DMS 273 treated with DMSO at 0.1 percent for 48 hours (cell line): ENCODE results near the gene ITGA5.

Source experiments
- DNase-seq: peaks from one replicate; lab custom pipeline; 2025; lab: John Stamatoyannopoulos, UW

The ITGA5 gene

DNA sequence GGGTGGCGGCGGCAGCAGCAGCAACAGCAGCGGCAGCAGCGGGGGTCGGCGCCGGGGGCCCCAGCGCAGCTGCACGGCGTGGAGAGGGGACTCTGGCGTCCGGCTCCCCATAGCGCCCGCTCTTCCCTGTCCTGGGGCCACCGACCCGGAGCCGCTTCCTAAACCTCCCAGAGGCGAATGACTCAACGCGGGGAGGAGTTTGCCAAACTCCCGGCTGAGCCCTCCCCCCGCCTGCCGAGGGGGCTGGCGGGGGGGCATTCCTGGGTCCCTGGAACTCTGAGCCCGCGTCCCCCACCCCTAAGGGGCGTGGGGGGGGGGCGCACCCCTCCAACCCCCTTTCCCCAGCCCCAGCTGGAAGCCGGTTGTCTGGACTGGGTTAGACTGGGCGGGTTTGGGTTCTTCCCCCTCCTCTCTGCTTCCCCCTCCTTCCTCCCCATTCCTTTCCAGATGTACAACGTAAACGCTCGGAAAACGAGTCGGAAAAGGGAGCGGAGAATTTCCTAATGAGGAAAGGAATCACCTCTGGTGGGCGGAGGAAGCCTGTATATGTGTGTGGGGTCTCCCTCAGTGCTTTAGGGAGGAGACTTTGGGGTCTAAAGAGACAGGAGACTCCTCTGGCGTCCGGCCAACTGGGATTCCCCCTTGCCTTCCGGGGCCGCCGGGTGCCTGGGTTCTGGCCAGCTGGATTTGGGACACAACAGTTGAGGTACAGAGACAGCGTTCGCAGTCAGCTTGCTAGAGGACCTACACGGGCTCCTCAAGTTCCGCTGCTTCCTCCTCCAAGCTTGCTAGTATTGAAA, at the start of gene ITGA5:
TSS of gene ITGA5 (minus strand) at position 179 of the 800 bp plus-strand sequence. CDS start at position 111, 68 bp downstream.
- DNase-seq: no peak

DNA sequence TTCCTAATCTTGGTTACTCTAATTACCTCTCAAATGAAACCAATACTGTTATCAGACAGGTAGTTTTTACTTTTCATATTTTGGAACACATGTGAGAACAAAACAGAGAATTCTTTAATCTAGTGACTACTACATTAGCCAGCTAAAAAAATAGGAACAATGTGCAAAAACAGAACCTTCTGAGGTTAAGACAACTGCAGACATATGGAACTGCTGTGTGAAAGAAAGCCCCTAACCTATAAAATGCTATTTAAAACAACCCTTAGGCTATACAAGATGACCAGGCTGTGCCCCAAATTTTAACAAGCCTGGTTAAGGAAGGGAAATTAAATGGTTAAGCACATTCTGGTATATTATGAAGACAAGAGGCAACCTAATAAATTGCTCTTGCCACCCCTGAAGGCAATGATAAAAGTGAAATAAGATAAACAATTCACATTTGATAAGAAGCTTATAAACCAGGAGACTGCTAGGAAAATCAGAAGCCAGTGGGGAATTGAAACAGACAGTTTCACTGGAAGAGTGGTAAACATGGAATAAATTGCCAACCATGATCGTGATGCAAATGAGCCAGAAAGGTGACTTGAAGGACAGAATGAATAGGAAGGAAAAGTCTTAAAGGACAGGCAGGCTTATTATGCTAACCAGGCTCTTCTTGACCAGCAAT, 46.9 kb upstream of the ITGA5 start:
- no peak for DNase-seq

DNA sequence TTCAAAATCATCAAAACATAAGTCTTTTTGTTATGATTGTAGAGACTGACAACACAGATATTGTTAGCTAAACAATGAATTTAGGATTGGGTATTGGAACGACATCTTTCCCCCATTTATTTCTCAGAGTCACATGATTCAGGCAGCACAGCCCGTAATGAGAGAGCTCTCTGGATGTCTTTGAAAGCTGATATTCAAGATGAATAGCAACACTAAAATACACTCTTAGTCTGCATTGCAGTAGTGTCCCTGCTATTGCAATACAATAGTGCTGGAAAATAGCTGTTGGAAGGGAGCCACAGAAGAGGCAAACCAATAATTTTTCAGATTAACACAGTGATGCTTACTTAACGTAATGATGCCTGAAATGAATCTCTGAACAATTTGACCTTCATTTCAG, 44.4 kb upstream of the ITGA5 start:
- DNase-seq: no peak

DNA sequence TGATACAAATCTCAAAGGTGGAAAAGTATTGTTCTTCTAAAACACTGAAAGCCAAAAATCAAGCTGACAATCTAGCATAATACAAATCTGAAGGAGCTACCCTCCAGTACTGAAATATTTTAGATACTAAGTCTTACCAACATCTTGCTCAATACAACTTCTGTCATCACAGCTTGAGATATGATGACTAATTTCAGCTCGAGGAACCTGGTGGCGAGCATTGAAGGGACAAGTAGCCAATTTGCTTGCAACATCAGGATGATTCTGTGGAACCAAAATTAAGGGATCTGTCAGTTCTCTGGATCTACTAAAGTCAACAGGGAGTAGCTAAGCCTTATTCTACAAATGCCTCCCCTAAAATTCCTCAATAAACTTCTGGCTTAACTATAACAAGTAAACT, 44.0 kb upstream of the ITGA5 start:
- DNase-seq: no peak

DNA sequence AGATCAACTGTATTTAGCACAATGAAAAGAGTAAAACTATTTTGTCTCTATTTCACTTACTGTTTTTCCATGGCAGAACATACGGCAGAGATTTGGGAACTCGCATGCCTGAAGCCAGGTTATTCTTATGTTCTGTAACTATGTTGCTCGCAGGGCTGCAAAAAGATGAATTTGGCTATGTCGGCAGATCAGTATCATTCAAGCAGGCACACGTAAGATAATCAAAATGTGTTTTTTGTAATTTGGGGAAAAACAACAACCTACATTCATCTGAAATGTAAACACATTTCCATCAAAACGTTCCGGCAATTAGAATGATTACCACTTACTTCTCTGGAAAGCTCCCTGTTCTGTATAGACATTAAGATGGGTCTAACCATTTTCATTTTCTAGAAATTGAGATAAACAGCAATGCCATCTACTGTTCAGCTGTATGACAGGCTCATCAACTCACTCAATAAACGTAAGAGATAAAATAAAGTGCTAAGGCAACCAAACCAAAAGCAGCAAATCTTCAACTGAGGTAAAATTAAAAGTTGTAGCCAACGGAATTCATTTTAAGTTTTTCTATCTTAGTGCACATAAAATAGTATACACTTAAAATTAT, 41.4 kb upstream of the ITGA5 start:
- DNase-seq: no peak

DNA sequence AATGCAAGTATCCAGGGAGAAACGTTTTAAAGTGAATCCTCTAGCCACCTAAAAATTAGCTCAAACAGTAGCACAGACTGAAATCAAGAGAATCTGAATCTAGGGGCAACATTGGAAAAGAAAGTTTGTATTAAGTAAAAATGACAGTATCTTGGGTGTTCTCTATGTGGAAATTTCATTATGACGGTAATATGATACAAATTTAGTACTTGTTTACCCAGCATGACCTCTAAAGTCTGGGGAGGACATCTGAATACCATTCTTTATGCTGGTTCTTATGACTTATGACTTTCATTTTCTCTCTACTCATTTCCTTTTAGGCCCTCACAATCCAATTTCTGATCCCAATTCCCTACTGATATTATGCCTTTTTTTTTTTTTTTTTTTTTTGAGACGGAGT, 40.3 kb upstream of the ITGA5 start:
- DNase-seq: no peak

DNA sequence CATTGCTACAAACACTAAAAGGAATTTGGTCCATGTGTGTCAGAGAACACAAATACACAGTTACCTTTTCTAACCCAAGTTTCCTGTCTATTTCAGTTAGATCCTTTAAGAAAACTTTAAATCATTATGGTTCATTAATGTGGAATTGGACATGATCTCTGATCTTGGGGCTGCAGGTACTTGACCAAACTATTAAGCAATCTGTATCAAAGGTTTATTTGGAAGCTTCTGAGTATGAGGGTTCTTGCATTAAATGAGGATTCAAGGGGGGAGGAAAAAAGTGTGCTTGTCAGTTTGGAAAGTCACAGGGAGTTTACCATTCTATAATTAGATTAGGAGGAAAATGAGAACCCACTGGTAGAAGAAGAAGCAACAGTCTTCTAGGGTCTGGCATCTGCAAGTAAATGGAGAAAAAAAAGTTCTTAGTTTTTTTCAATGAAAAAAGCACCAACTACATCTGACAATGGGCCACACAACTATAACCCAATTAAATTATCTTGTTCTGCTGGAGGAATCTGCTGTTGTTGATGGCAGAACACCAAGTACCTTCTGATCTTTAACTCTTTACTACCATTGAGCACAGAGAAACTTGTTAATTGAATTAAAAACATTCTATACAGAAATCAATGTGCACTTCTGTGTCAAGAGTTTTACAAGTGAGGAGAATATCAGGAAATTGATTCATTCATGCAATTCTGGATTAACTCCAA, 36.8 kb upstream of the ITGA5 start:
- no peak for DNase-seq

DNA sequence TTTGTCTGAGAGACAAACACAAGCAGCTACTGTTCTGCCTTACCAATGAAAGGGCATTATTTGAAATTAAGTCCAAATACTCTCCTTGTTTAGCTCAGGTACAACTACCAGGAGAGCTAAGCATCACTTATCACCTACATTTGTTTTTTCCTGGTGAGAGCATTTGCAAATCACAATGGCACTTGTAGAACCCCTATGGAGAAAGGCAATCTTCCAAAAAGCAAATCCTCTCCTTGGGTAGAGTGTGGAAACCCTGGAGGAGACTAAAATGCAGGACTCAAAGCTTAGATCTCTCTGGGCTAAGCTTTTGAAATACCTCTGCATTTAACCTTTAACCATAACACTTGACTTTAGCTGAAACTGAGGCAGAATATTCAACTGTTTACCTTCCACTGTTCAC, 33.6 kb upstream of the ITGA5 start:
- no peak for DNase-seq

DNA sequence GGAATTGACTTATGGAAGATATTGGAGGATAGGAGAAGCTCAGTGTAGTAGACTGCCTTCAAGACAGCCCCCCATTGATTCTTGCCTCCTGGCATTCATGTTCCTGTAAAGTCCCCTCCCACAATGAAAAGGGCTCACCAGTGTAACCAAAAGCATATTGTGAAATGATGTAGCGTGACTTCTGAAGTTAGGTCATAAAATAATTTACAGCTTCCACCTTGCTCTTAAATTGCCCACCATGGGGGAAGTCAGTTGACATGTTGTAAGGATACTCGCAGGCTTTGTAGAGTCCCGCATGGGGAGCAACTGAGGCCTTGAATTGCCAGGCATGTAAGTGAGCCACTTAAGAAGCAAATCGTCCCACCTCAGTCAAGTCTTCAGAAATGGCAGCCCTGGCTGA, 29.3 kb upstream of the ITGA5 start:
- DNase-seq: no peak

DNA sequence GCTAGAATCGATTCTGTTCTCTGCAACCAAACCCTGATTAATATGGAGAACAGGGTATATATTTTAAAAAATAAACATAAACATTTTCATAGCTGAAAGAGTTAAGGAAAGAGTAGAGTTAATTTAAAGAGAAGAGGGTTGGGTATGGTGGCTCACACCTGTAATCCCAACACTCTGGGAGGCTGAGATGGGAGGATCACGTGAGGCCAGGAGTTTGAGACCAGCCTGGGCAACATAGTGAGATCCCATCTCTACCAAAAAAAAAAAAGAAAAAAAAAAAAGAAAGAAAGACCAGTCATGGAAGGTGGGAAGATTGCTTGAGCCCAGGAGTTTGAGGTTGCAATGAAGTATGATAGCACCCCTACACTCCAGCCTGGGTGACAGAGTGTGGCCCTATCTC, 28.9 kb upstream of the ITGA5 start:
- DNase-seq: no peak

DNA sequence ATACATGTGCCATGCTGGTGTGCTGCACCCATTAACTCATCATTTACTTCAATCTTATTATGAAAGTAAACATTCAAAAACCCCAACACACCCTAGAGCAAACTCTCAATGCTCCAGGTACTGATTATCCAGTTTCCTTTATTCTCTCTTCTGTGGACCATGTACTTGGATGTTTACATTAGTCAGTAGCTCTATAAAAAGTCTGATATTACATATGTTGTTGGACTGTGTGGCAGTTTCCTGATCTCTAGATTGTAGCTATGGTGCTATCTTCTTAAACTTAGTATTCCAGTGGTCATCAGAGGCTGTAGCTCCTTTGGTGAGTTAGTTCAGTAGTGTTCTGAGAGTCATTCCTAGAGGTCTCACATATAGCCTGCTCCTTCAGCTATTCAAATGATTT, 25.1 kb upstream of the ITGA5 start:
- no peak for DNase-seq

DNA sequence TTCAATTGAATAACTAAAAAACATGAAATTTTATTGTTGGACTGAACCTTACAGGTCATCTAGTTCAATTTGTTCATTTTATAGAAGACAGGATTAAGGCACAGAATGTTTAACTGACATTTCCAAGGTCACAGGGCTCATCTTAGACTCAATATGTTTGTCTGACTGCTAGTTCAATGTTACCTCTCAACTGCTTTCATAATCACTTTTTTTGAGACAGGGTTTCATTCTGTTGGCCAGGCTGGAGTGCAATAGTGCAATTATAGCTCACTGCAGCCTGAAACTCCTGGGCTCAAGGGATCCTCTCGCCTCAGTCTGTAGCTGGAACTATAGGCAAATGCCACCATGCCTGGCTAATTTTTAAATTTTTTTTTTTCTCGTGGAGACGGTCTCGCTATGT, 24.4 kb upstream of the ITGA5 start:
- no peak for DNase-seq

DNA sequence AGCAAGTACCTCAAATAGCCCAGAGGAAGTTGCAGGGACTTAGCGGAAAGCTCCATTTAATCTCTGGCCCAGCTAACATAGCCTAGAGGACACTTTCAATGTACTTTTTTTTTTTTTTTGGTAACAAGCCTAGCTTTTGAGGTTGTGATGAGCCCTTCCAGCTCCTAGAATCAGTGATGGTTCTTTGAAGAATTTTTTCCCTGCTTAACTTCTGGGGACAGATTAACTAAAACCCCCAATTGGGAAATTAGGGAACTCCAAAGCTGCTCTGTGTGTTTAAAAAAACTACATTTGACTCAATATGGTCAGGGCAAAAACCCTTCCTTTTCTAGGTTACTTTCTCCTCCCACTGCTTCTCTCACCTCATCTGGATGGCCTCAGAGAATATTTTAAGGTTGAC, 23.9 kb upstream of the ITGA5 start:
- no peak for DNase-seq

DNA sequence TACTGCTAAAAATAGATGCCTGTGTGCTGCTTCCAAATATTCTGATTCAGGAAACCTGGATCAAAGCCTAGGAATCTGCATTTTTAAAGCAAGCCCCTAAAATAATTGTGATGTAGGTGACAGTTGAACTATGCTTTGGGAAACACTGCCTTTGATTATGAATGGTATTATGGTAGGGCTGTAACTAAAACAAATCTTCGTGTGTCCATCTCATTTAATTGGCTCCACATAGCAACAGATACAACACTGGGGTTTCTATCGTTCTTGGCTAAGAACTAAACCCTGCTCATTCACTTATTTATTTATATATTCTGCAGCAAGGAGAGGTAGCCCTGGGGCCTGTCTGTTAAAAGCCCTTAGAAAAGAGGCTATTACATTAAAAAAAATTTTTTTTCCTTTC, 23.0 kb upstream of the ITGA5 start:
- no peak for DNase-seq

DNA sequence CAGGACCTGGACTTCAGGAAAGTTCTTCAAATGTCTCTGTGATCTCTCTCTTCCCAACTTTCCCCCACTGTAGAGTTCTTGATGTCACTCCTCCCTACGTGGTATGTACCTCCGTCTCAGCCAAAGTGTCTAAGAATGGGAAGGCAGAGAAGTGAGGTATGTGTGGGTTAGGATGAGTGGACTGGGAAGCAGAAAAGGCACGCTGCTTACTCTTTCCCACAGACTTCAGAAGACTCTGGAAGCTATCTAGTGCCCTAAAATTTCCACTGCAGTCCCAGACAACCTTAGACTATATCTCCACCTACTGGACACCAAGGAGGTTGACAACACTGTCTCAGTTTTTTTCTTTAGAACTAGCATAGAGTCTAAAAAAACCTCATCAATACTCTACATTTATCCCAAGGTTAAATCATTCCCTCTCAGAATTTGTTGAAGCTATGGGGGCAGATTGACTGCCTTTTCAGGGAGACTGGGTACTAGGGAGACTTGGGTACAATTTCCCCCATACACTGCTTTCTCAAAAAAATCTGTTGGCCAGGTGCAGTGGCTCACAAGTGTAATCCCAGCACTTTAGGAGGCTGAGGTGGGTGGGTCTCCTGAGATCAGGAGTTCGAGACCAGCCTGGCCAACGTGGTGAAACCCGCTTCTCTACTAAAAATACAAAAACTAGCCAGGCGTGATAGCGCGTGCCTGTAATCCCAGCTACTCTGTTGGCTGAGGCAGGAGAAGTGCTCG, 20.6 kb upstream of the ITGA5 start:
- DNase-seq: peak; percentile 14

DNA sequence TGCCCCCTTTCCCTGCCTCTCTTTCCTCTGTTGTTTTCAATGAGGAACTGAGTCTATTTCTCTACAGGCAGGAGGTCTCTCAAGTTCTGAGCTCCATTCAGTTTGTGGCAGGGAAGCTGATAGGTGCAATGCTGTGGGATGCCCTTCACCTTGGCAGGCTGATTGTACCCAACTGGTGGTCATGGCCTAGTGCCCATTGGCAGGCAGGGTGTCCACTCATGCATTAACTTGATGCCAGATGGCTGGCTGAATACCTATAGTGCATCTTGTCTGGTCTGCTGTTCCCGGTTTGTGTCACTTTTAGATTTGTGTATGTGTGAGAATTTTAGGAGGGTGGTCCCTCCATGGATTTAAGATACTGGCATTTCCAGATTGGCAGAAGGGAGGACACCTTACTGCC, 20.0 kb upstream of the ITGA5 start:
- no peak for DNase-seq

DNA sequence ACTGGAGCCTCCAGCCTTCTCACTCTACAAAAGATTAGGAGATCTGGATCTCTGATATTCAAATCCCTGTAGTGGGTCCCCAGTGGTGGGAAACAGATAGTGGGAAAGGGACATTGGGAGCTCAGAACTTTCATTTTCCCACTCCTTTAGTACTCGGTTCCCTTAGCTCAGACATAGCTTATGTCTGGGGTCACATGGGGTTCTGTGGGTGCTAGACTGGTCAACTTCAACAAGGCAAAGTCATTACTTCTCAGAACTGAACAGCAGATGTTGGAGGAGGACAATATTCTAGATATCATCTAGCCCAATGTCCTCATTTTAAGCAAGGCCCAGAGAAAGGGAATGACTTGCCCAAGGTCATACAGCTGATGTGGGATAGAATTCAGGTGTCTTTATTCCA, 19.5 kb upstream of the ITGA5 start:
- DNase-seq: no peak

DNA sequence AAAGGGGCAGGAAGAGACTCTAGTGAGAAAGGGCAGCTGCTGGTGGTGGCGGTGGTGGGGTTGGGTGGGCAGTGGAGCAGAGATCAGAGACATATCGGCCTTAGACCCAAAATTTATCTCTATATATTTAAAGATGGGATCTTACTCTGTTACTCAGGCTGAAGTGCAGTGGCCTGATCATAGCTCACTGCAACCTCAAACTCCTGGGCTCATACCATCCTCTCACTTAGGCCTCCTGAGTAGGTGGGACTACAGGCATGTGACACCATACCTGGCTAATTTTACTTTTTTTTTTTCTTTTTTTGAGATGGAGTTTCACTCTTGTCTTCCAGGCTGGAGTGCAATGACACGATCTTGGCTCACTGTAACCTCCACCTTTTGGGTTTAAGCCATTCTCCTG, 18.6 kb upstream of the ITGA5 start:
- no peak for DNase-seq

DNA sequence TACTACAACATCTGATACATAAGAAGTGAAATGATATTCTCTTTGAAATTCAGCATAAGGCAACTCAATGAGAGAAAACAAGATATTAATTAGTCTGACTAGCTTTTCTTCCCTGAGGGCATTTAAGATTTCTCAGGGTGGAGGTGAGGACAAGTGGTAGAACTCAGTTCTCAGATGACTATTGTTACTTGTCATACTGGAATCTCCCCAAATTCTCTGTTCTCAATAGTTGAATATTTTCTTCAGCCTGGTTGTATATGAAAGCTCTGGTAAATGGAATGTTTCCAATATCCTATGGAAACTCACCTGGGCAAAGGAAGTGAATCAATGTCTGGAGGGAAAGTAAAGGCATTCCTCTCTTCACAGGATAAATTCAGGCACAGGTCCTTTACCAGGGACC, 18.2 kb upstream of the ITGA5 start:
- DNase-seq: no peak

DNA sequence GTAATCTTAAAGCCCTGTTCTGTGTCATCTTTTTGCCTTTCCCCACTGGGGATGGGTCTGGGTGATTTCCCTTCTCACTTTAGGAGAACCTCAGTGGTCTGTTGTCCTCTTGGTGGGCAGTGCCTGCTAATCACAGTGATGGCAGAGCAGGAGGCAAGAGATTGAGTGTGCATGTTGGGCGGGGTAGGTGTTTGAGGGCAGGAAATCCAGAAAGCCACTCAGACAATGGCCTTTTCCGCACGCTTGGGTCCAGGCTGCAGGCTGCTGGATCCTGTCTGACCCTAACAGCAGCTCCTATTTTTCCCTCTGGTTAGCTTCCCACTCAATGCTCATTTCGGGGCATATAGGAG, 13.7 kb upstream of the ITGA5 start:
- no peak for DNase-seq

DNA sequence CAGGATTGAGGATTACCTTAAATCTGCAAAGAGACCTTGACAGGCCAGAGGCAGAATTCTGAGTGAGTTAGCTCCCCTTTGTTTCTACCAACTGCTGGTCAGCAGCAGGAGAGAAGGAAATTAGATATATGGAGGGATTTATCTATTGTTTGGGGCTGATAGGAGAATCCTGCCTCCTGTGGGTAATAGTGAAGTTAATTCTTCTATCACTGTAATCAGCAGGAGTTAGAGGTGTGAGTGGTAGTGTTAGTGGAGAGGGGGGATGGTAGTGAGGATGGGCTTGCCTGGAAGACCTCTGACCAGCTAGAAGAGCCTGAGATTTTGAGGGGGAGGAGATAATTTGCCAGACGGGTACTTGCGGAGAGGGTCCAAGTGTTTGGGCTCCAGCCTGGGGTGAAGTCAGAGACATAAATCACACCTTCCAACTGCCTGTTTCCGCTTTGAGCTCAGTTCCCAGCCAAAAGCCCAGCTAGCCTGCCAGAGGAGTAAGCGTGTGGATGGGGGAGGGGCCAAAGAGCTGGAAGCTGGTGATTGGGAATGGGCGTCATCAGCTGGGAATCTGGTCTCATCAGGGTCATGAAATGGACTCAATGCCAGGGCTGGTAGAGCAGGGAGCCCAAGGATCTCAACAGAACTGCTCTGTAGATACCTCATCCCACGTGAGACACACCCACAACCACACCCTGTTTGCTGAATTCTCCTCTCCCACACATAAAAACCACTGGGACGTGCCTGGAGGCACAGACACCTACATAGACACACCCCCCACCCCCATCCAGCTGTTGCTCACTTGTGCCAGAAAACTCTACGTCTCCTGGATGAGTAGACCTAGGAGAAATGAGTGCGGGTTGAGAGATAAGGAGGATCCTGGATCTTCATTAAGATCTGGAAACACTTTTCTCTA, 13.1 kb upstream of the ITGA5 start:
- no peak for DNase-seq
